HG02938 (cell line): ENCODE data around the gene XAB2.
"Not testable (repeated sequence)": the region's sequence is repeated elsewhere in the genome, so short reads cannot be mapped to it uniquely, and the experiment has no call there.

ENCODE experiments used
- ATAC-seq: cut with Tn5 transposase; IDR thresholded peaks from one replicate; pipeline ENCODE4 v1.9.1; 2021; ENCODE audit warnings: mild to moderate bottlenecking, moderate library complexity; ENCODE audit not compliant: unreplicated experiment

Gene XAB2

GRCh38 chr19:7582446-7582845, 46.9 kb downstream of the XAB2 start:
- ATAC-seq, result no peak

DNA sequence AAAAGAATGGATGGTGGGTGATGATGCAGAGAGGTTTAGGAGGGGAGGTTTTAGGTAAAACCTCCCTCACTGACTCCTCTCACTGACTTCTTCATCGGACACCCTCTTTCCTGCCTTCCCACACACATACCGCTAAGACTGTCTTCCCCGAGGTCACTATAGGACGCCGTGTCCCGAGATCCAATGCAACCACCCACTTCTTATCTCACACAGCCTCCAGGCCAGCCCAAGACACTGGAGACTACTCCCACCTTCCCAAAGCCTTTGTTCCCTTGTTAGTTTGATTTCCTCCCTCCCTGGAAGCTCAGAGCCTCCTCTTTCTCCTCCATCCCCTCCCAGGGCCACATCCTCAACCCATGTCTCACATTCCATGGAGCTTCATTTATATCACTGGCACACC, 50.2 kb downstream of the XAB2 start:
- no peak for ATAC-seq

DNA sequence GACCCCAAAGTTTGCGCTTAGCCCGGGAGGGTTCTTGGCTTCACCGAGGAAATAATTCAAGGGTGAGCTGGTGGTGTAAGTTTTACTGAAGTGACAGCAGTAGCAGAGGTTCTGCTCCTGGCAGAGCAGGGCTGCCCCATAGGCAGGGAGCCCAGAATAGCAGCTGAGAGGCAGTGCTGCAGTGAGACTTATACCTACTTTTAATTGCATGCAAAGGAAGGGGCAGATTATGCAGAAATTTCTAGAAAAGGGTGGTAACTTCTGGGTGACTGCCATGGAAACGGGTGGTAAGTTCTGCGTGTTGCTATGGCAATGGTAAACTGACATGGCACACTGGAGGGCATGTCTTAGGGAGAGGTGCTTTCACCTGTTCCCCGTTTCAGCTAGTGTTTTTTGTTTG, 51.2 kb downstream of the XAB2 start:
- no peak for ATAC-seq

DNA sequence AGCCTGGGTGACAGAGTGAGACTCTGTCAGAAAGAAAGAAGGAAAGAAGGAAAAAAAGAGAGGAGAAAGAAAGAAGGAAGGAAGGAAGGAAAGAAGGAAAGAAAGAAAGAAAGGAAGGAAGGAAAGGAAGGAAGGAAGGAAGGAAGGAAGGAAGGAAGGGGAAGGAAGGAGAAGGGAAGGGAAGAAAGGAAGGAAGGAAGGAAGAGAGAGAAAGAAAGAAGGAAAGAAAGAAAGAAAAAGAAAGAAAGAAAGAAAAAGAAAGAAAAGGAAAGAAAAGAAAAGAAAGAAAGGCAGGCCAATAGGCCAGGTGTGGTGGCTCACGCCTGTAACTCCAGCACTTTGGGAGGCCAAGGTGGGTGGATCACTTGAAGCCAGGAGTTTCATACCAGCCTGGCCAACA, 51.9 kb downstream of the XAB2 start:
- not testable (repeated sequence) for ATAC-seq

DNA sequence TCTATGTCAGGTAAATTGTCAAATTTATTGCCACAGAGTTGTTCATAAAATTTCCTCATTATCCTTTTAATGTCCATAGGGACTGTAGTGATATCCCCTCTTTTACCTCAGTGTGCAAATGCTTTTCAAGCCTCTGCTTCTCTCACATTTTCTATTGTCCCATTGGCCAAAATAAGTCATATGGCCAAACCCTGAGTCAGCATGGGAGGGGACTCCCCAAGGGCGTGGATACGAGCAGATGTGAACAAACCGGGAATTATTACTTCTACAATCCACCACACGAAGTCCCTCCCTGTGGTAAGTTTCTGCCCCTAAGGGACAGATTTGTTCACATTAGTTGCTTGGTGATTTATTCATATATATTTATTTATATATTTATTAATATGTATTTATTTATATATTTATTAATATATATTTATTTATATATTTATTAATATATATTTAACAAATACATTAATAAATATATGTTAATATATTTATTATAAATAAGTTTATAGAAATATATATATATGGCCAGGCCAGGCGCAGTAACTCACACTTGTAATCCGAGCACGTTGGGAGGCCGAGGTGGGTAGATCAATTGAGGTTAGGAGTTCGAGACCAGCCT, 53.8 kb downstream of the XAB2 start:
- no peak for ATAC-seq

DNA sequence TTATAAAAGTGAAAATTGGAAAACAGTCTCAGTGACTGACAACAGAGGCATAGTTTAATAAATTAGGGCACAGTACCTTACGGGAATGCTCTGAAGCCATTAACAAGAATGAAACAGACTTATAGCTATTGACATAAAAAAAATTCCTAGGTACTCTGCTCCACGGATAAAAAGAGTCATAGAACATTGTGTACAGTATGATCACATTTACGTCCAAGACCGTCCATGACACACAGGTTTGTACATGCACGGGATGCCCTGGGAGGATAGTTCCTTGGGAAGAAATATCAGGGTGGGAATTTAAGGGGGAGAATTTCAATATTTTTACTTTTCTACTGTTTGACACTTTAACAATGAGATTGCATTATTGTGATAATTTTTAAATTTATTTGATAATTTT, 58.6 kb downstream of the XAB2 start:
- no peak for ATAC-seq
